Tongue (tissue), 2 donors: ENCODE data around the gene GADD45G. TPM values are rescaled to one million over a fixed set of nuclear protein-coding genes. Genes with fewer than 3 reads are reported as not detected.

ENCODE experiments used
- DNase-seq: peaks from one replicate; pipeline ENCODE4 v3.0.0-alpha.2; 2015
- total RNA-seq: library from RNA; depleted of rRNA; stranded (reverse); fragments of >200 nt; gene quantifications from one replicate; pipeline ENCODE4 v1.2.3, GENCODE V29; 2014

The GADD45G gene
- total RNA-seq, 1 donor from 2014 or later, result 22.2 TPM

DNA sequence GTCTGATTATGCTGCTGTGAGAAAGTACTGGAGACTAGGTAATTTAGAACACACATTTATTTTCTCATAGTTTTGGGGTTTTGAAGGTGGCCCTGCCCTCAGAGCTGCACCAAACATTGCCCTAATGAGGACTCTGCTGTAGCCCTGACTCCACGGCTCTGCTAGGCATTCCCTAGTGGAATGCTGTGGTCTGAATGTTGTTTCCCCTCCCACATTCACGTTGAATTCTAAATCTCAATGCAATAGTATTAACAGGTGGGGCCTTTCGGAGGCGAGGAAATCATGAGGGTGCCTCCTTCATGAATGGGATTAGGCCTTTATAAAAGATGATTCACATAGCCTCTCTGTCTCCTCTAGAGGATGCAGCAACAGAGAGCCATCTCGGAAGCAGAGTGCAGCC, 25.7 kb downstream of the GADD45G start:
- no peak for DNase-seq

DNA sequence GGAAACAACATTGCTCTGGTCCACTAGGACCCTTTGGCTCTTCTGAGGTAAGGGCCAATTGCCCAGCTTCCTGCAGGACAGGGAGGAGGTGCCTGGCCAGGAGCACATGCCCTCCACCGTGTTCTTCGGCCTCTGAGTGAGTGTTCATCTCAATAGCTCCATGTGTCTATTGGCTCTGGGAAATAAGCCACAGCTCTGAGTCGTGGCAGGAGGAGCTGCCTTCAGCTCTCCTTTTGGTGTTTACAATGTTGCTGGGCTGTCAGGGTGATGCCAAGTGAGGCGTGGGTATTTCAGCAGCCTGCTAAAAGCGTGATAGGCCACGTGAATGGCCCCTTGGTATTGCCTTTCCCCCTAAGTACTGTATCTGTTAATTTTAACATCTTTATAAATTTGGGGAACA, 26.6 kb downstream of the GADD45G start:
- no peak for DNase-seq

DNA sequence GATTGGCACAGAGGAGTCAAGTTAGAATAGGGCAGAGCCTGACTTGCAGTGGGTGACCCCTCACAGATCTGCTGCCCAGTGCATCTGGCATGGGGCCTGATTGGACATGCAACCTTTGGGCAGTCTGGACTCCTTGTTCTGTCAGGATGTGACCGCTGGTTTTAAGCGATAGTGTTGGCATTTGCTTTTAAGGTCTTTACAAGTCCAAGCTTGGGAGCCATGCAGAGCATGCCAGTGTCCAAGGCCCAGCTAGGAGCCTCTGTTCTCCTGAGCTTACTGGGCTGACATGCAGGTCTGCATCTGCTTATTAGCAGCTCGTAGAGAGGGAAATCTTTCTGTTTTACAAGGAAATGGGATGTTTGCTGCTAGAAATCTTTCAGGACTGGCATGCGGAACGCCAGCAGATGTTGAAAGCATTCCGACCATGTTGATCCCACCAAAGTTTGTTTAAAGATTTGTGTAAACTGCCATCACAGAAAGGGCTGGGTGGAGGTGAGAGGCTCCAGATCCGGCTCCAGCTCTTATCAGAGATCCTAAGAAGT, 27.5 kb downstream of the GADD45G start:
- DNase-seq, result no peak

DNA sequence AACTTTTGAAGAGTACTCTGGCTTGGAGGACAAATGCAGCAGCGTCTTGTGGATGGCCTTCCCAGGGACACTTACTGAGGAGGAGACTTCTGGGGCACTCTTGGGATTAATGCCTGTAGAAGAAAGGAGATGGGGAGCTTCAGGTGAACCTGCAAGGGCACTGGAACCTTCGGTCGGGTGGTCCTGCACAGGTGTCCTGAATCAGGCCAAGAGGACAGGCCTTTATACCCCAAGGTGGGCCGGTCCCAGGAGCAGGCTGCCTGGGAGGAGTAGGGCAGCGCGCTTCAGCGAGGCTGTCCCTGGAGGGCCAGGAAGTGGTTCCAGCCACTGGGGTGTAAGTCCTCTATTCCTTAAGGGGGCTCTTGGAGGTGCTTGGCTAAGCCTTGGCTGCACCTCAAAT, 27.9 kb downstream of the GADD45G start:
- DNase-seq, result no peak

DNA sequence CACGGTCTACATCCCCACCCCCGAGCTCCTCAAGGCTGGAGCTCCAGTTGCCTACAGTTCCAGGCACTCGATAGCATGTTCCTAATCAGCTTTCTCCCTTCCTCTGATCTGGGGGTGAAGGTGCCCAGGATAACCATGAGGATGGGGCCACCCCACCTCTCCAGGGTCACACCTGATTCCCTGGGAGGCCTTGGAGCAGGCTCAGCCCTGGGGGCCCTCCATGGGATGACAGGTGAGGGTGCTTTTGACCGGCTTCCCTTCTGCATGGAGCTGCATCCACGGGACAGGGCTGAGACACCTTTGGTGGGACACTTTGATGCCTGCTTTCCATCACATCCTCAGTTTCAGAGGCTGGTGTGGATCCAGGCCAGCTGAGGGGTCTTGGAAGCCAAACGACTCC, 28.6 kb downstream of the GADD45G start:
- no peak for DNase-seq

DNA sequence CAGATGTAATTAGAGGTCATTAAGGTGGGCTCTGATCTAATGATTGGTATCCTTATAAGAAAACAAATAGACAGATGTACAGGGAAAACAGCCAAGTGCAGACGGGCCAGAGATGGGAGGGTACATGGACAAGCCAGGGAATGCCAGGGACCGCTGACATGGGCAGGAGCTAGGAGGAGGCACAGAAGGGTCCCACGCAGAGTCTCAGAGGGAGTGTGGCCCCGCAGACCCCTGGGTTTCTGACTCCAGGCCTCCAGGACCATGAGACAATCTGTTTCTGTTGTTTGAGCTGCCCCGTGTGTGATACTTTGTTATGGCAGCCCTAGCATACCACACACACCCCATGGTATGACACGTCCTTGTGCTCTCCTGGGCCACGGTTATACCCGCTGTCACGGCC, 29.1 kb downstream of the GADD45G start:
- DNase-seq, result no peak

DNA sequence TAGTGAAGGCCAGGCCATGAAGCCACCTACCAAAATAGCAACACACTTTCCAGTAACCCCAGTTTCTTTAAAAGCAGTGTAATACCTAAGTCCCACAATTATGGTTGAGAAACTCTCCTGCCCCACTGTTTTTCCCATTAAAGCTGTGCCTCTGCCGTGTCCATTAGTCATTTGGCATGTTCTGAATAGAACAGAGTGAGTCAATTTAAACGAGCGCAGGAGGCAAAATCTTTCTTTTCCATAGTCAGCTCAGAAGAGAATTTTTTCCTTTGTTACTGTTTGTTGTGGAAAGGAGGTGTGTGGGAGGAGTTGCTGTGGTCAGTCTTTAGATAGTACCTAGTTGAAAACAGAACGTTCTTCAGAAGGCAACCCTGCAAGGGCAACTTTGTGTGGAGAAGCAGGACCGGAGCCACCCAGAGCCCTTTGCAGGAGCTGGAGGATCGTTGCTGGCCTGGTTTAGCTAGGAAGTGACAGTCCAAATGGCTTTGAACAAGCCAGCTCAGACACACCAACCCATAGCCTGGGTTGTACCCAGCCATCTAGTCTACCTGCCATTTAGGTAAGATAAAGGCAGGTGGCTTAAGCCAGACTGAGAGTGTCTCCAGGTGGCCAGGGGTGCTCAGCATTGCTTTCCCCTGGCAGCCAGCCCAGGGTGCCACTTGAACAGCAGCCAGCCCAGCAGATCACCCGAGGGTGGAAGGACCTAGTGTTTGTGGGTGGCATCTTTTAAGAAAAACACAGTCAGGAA, 30.4 kb downstream of the GADD45G start:
- DNase-seq, result peak; percentile 40

DNA sequence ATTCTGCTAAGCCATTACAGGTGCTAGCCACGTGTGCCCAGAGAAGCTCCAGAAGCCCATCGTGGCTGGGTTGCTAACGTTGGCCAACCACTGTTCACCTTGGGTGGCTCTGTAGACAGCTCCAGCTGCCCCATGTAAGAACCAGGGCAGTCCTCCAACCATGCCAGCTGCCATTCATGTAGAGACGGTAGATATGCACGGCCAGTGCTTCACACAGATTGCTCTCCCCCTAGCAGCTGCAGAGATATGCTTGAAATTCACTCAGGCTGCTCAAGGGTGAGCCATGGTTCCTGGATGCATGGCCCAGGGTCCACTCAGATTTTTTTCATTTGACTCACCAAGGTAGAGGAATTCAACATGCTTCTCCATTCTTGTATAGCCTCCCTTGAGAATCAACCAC, 31.0 kb downstream of the GADD45G start:
- DNase-seq, result peak; percentile 89

DNA sequence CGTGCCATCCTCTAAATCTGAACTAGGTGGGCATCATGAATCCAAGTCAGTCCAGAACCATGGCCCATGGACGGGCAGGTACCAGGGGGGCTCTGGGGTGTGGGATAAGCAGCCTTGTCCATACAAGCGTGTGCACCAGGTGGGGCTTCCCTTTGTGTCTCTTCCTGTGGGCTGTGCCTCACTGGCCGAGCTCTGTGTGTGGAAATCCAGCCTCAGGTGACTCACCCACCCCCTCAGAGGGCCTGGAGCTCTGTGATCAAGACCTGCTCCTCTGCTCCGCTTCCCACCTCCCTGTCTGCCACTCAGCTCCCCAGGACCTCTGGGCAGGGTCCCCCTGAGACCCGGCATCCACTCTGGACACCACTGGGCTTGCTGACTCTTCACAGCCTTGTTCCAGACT, 33.0 kb downstream of the GADD45G start:
- no peak for DNase-seq

DNA sequence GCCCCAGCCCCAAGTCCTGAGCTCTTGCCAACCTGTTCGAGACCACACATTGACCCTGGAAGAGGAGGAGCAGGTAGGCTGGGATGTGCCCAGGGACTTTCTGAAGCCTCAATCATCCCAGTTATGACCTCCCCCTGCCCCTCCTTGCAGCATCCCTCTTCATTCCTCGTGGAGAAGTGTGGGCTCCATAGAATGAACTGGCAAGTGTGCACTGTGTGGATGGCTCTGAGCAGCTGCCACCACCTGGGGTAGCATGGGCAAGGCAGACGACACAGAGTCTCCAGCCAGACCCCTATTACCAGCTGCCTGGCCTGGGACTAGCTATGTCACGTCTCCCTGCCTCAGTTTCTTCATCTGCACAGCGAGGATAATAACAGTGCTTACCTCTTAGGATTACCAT, 33.5 kb downstream of the GADD45G start:
- DNase-seq, result peak; percentile 77

DNA sequence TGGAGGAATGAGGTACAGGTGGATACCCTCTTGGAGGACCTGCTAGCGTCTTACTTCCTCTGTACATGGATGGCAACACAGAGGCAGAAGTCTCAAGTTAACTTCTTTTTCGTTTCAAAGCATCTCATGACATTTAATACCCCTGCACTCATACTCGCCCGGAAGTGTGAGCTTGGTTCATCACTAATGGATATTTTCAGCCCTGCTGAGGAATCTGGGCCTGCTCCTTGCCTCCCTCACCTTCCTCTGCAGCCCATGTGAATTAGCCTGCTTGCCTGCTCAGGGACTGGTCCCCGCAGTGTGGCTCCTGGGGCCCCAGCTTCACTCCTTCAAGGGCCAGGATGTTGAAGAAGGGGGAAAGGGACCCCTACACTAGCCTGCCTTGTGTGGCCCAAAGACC, 34.1 kb downstream of the GADD45G start:
- DNase-seq, result peak; percentile 32

DNA sequence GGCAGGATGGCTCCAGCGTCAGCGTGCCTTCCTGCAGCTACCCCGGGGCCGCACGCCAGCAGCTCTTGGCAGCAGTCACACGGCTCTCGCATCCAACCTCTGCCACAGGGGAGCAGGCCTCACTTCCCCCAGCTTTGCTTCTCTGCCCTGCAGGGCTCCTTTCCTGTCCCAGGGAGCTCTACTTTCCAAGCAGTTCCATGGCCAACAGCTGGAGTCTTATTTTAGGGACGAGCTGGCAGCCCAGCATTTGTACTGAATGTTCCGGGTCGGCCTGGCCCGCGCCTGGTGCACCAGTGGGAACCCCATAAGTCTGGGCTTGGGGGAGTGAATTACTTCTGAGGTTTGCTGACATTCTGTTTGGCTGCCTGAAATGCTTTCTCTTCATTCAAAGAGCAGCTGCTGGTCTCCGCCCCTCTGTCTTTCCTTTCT, 34.6 kb downstream of the GADD45G start:
- DNase-seq, result peak; percentile 94

DNA sequence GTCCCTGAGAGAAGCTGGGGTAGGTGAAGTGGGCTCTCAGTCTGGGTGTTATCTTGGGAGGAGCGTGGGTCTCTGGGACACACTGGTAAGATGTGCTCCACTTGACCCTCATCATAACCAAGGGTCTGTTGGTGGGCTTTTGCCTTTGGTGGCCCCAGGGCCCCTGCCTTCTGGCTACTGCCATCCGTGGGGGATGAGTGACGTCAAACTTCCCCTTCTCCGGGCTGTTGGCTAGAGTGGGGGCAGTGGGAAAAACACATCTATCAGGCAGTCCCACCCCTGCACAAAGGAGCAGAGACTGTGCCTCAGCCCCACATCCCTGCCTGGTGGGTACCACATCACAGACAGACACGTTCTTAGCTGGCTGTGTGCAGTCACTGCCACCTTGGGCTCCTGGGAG, 35.1 kb downstream of the GADD45G start:
- DNase-seq, result no peak

DNA sequence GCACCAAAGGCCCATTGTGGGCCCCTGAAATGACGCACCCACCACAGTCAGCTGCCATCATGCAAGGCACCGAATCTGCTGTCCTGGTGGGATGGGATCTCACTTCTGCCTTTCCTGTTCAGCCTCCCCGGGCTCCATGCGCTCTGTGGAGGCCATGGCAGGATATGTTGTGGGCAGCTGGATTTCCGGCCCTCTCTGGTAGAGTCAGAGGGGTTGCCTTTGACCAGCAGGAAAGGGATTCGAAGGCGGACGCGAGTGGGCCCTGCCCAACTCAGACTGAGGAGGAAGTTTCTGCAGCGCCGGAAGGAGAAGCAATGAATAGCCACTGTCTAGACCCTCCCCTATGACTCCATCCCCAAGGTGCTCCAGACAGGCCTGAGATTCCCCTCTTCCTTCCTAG, 35.5 kb downstream of the GADD45G start:
- DNase-seq, result no peak

DNA sequence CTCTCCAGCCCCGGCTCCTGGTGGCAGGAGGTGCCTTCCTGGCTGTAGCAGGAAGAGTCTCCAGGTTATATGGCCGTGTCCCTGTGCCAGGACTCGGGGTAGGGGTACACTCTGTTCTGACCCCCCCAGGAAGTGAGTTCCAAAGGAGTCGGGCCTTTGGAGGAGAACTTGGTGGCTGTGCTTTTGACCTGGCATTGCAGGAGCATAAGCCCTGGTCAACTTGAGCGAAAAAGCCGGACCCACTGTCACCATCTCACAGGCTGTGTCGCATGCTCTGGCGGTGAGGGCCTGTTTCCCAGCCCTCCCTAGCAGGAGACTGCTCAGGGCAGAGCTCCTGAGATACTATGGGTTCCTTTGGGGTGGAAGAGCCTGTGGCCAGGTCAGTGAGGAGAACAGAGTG, 36.0 kb downstream of the GADD45G start:
- DNase-seq, result no peak

DNA sequence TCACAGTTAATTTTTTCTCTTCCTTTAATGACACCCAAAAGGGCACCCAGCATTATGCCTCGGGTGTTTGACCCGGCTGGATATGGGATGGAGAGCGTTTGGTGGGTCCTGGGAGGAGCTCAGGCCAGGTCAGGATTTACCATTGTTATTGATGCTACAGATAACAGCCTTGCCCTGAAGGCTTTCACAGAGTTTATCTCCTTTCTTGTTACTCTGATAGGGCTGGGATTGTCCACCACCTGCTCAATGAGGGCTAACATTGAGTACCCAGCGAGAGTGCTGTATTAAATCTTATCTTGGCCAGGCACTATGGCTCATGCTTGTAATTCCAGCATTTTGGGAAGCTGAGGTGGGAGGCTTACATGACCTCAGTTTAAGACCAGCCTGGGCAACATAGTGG, 37.2 kb downstream of the GADD45G start:
- no peak for DNase-seq

DNA sequence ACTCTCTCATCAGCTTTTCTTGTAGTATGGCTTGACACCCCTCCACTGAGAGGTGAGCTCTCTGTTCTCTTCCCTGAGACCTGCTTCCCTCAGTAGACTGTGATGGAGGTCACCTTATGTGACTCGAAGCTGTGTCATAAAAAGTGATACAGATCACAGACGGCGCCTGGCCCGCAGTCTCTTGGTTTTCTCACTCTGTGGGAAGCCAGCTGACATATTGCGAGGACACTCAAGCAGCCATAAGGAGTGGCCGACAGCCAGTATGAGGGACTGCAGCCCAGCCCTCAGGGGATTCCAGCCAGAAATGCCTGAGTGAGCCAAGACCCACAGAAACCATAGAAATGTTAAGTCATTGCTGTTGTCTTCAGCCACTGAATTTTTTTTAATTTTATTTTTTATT, 38.0 kb downstream of the GADD45G start:
- no peak for DNase-seq

DNA sequence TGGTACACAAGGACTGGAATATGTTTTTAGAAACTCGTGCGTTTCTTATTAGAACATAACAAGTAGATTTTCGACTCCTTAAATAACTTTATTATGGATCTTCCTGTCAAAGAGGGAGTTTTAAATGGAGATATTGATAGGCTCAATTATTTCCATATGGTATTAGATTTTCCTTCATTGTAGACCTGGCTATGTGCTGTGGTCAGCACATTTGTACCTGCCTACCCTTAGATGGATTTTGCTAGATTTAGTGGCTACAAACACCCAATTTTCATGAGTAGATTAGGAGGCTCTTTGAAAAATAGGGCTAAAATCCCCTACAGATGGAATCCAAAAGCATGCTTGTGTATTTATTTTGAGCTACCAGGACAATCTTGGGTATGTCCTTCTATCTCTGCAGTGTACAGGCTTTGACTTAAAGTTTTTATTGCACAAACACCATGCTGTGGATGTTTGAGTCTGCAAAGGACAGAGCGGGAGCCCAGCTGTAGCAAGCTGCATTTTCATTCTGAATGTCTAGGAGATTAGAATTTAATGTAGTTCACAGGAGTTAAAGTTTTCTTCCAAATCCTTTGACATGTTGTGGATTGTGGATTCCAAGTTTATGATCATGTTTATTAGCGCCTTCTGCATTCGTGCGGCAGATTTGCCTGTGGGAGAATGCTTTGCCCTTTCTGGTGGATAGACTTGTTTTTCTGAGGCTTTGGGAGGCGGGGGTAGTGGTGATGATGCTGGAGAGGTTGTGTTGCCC, 41.6 kb downstream of the GADD45G start:
- no peak for DNase-seq

DNA sequence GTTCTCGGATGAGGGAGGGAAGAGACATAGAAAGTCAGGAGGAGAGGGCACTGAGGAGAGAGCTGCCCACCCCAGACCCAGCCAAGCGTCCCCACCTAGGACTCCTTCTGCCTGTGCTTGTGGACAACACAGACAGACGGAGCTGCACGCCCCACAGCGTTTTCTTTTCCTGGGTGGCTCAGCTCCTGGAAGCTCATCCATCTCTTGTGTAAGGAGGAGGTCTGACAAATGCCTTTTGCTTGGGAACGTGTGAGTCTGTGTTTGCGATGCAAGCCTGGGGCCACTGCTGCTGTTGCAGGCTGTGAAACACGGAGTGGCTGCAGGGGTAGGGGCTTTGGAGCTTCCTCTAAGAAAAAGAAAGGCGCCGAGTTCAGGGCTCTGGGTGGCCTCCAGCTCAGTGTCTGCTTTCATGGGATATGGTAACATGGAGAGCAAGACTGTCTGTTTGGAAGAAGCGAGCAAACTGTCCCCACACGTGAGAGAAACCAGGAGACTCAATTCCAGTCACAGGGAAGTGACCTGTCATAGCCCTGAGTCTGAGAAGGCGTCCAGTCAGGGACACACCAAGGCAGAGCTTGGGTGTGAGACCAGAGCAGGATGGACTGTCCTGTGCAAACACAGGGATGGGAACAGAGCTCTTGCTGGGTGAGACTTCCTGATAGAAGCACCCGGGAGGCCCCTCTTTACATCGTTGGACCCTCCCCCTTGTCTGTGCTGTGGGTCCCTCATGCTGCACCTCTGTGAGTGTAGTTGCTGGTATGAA, 42.7 kb downstream of the GADD45G start:
- no peak for DNase-seq

DNA sequence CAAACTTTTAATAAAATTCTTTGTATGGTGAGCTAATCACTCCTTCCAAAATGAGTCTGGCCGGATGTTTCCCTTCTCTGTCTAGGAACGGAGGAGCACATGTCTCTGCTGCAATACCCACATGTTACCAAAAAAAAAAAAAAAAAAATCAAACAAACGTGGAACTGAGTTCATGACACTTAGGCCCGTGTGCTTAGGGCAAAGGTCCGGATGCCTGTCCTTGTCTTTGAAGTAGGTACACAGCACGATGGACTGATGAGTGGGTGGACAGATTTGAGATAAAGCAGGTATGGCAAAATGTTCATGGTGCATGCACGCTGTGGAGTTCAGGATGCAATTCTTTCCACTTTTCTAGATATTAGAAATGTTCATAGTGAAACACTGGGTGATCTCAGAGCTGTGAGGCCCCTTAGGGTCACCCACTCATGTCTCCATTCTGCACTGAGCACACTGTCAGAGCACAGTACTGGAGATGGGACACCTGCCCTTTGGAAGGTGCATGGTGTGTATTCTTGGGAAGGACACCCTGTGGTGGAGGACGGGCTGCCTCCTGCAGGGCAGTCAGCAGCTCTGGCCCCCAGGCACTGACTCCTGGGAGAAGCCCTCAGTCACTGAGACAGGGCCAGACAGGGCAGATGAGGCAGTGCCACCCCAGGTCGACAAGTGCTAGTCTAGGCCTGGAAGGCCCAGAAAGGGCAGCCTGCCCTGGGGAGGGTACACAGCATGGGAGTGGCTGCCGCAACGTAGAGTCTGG, 43.6 kb downstream of the GADD45G start:
- DNase-seq, result no peak

DNA sequence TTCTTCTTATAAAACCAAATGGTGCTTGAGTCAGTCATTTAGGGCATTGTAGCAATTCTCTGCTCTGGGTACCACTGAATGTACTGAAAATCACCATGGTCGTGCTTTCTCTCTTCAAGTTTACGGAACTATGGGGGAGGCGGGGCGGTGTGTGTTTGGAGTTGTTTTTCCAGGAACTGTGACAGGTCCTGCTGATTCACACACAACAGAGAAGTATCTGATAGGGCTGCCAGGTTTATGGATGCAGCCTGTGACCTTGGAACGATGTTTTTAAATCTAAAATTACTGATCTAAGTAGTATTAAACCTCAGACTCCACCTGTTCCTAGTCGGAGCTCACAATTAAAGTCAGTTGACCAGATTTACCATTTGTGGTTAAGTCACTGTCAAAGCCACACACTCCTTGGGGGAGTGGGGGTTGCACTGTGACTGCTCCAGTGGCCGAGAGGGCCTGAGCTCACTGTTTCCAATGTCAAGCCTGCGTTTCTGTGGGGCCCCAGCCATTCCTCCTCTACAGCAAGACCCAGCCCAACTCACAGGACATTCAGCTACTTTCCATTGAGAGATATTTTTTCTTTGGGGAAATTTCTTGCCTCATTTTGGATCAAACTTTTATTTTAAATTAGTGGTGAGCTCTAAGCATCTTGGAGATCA, 44.4 kb downstream of the GADD45G start:
- no peak for DNase-seq
